ENCODE measurements around the gene ADARB2.

Gene ADARB2

GRCh38 chr10:1381339-1381738, 356.0 kb downstream of the ADARB2 start:
- Histone ChIP-seq H3K36me3 (ENCODE audit: control insufficient read depth, low read length) (no peaks in the 10 kb centered on the region), H3K4me3 (ENCODE audit: low read length) (no peak overlapping the region), H4K20me1 (ENCODE audit: control insufficient read depth, insufficient read depth, low read depth, low read length) (no peaks in the 10 kb centered on the region), H3K4me1 (ENCODE audit: control insufficient read depth, low read length) (no peaks in the 10 kb centered on the region), H3K9me2 (replicated peaks; ENCODE audit: control insufficient read depth, low read length) (no peaks in the 10 kb centered on the region), H3K27ac (ENCODE audit: low read depth, low read length) (no peak overlapping the region), H3F3A (ENCODE audit: control insufficient read depth, insufficient read depth) (no peaks in the 10 kb centered on the region), H3K9me3 (ENCODE audit: control insufficient read depth, insufficient read depth, low read length) (no peaks in the 10 kb centered on the region; the same call in 1 of the 2 replicates), H3K4me2 (ENCODE audit: low read length) (no peak overlapping the region), H3K79me2 (ENCODE audit: control insufficient read depth, low read length) (no peaks in the 10 kb centered on the region), H3K27me3 (ENCODE audit: control insufficient read depth, low read length) (peaks cover 41% of the 10 kb centered on the region)
- TF ChIP-seq CTCF (IDR thresholded peaks at IDR 0.05; ENCODE audit: low read depth, low read length, poor library complexity, severe bottlenecking) (no peak), EZH2phosphoT487 (IDR thresholded peaks at IDR 0.05; ENCODE audit: borderline replicate concordance, low read length) (no peak)

- Histone ChIP-seq H3K4me3 (ENCODE audit: low read length) (no peak overlapping the region), H4K20me1 (ENCODE audit: control insufficient read depth, insufficient read depth, low read depth, low read length) (no peaks in the 10 kb centered on the region), H3K9me2 (replicated peaks; ENCODE audit: control insufficient read depth, low read length) (no peaks in the 10 kb centered on the region), H3K27me3 (ENCODE audit: control insufficient read depth, low read length) (peaks cover 41% of the 10 kb centered on the region), H3K4me2 (ENCODE audit: low read length) (no peak overlapping the region), H3K9me3 (ENCODE audit: control insufficient read depth, insufficient read depth, low read length) (no peaks in the 10 kb centered on the region), H3F3A (ENCODE audit: control insufficient read depth, insufficient read depth) (no peaks in the 10 kb centered on the region), H3K4me1 (ENCODE audit: control insufficient read depth, low read length) (no peaks in the 10 kb centered on the region), H3K27ac (ENCODE audit: low read depth, low read length) (no peak overlapping the region), H3K79me2 (ENCODE audit: control insufficient read depth, low read length) (no peaks in the 10 kb centered on the region), H3K36me3 (ENCODE audit: control insufficient read depth, low read length) (no peaks in the 10 kb centered on the region)
- TF ChIP-seq CTCF (IDR thresholded peaks at IDR 0.05; ENCODE audit: low read depth, low read length, poor library complexity, severe bottlenecking) (no peak), EZH2phosphoT487 (IDR thresholded peaks at IDR 0.05; ENCODE audit: borderline replicate concordance, low read length) (no peak)
Observed at GRCh38 chr10:1380088-1380671, 357.1 kb downstream of the ADARB2 start.

- no peaks in the 10 kb centered on the region for H3K4me1 ChIP-seq (ENCODE audit: control insufficient read depth, low read length)
- no peak overlapping the region for H3K4me2 ChIP-seq (ENCODE audit: low read length)
- H3K79me2 ChIP-seq (ENCODE audit: control insufficient read depth, low read length), result no peaks in the 10 kb centered on the region
- H3K27me3 ChIP-seq (ENCODE audit: control insufficient read depth, low read length), result peaks cover 41% of the 10 kb centered on the region
- no peaks in the 10 kb centered on the region for H4K20me1 ChIP-seq (ENCODE audit: control insufficient read depth, insufficient read depth, low read depth, low read length)
- H3K9me3 ChIP-seq (ENCODE audit: control insufficient read depth, insufficient read depth, low read length), result no peaks in the 10 kb centered on the region
- H3K9me2 ChIP-seq (replicated peaks; ENCODE audit: control insufficient read depth, low read length), result no peaks in the 10 kb centered on the region
- H3F3A ChIP-seq (ENCODE audit: control insufficient read depth, insufficient read depth), result no peaks in the 10 kb centered on the region
- no peak for TF ChIP-seq EZH2phosphoT487 (IDR thresholded peaks at IDR 0.05; ENCODE audit: borderline replicate concordance, low read length)
- no peaks in the 10 kb centered on the region for H3K36me3 ChIP-seq (ENCODE audit: control insufficient read depth, low read length)
- no peak overlapping the region for H3K27ac ChIP-seq (ENCODE audit: low read depth, low read length)
- no peak overlapping the region for H3K4me3 ChIP-seq (ENCODE audit: low read length)
Observed at GRCh38 chr10:1379601-1380000, 357.7 kb downstream of the ADARB2 start.

GRCh38 chr10:1378473-1378872, 358.9 kb downstream of the ADARB2 start:
- peaks cover 38% of the 10 kb centered on the region for H3K27me3 ChIP-seq (ENCODE audit: control insufficient read depth, low read length)
- H3K4me1 ChIP-seq (ENCODE audit: control insufficient read depth, low read length), result no peaks in the 10 kb centered on the region
- H3F3A ChIP-seq (ENCODE audit: control insufficient read depth, insufficient read depth), result no peaks in the 10 kb centered on the region
- TF ChIP-seq EZH2phosphoT487 (IDR thresholded peaks at IDR 0.05; ENCODE audit: borderline replicate concordance, low read length) (no peak), CTCF (IDR thresholded peaks at IDR 0.05; ENCODE audit: low read depth, low read length, poor library complexity, severe bottlenecking) (no peak)
- H3K79me2 ChIP-seq (ENCODE audit: control insufficient read depth, low read length), result no peaks in the 10 kb centered on the region
- H3K9me3 ChIP-seq (ENCODE audit: control insufficient read depth, insufficient read depth, low read length), result no peaks in the 10 kb centered on the region
- no peak overlapping the region for H3K4me3 ChIP-seq (ENCODE audit: low read length)
- no peaks in the 10 kb centered on the region for H3K36me3 ChIP-seq (ENCODE audit: control insufficient read depth, low read length)
- H3K4me2 ChIP-seq (ENCODE audit: low read length), result no peak overlapping the region
- H4K20me1 ChIP-seq (ENCODE audit: control insufficient read depth, insufficient read depth, low read depth, low read length), result no peaks in the 10 kb centered on the region
- H3K9me2 ChIP-seq (replicated peaks; ENCODE audit: control insufficient read depth, low read length), result no peaks in the 10 kb centered on the region
- no peak overlapping the region for H3K27ac ChIP-seq (ENCODE audit: low read depth, low read length)

Data from DOHH2 (cell line).